Testis (tissue), 2 donors: ENCODE results near the gene MTSS2.

Source experiments
- CTCF ChIP-seq, 3 experiments: fragments of 450-650 bp in 2 of 3; fragments of 200-600 bp in 1 of 3; sonication (generic) in 1 of 3; IDR thresholded peaks; one replicate each; pipeline ENCODE4 v1.5.1; 2016 to 2019; ENCODE audit warnings: antibody characterized with exemption in 3 of 3, mild to moderate bottlenecking in 2 of 3, moderate library complexity in 1 of 3
- POLR2A ChIP-seq: fragments of 450-650 bp; IDR thresholded peaks from one replicate; pipeline ENCODE4 v1.6.1; 2017; ENCODE audit warnings: antibody characterized with exemption, mild to moderate bottlenecking, moderate library complexity

GRCh38 chr16:70682239-70683145 is 3.4 kb downstream of the MTSS2 start:
- no peak for TF ChIP-seq CTCF (IDR thresholded peaks at IDR 0.05)
- no peak for TF ChIP-seq POLR2A
